PFSK-1 (cell line): ENCODE data around the gene B3GALT4.

ENCODE experiments used
- FOXP2 ChIP-seq: optimal IDR thresholded peaks from 2 replicates; pipeline ENCODE3; 2011; ENCODE audit warnings: borderline replicate concordance, control low read depth, inconsistent platforms; ENCODE audit not compliant: insufficient read depth; ENCODE audit errors: extremely low read length, extremely low read depth
- POLR2AphosphoS5 ChIP-seq: IDR thresholded peaks from 2 replicates; pipeline ENCODE4 v1.6.1; 2012; ENCODE audit warnings: low read depth, mild to moderate bottlenecking, control low read depth, low read length, moderate library complexity
- SIN3A ChIP-seq: IDR thresholded peaks from 2 replicates; pipeline ENCODE4 v1.6.1; 2012; ENCODE audit warnings: mild to moderate bottlenecking, low read length, moderate library complexity, borderline replicate concordance; ENCODE audit not compliant: insufficient read depth
- TAF1 ChIP-seq: IDR thresholded peaks from 2 replicates; pipeline ENCODE4 v1.6.1; 2012; ENCODE audit warnings: low read length, control low read depth, borderline replicate concordance; ENCODE audit not compliant: insufficient read depth
- TF ChIP-seq, protein P1 (sequence below), 2 experiments: IDR thresholded peaks; 2 replicates each; pipeline versions ENCODE4 v1.6.1 to v1.8.0; 2011 to 2012; ENCODE audit warnings: low read depth in 2 of 2, low read length in 2 of 2, control low read depth in 1 of 2, inconsistent platforms in 1 of 2, mild to moderate bottlenecking in 1 of 2, moderate library complexity in 1 of 2; ENCODE audit not compliant: insufficient read depth in 1 of 2

DNA sequence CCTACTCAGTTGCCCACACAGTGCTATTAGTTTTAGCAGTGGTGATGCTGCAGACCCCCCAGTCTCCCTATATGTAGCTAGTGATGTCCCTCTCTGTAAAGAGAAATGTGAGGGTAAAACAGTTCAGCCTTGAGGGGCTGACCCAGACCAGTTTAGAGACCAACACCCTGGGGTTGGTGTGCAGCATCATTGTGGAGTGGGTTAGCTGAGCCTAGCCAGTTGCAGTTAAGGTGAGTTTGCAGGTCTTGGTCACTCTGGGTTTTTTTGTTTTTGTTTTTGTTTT, 401 bp upstream of the B3GALT4 start:
- TF ChIP-seq TAF1 = peak; percentile 30; the same call in 1 of the 2 replicates
- TF ChIP-seq SIN3A = no peak
- no peak; the same call in 1 of the 2 replicates for TF ChIP-seq POLR2AphosphoS5
- TF ChIP-seq, protein P1, sequence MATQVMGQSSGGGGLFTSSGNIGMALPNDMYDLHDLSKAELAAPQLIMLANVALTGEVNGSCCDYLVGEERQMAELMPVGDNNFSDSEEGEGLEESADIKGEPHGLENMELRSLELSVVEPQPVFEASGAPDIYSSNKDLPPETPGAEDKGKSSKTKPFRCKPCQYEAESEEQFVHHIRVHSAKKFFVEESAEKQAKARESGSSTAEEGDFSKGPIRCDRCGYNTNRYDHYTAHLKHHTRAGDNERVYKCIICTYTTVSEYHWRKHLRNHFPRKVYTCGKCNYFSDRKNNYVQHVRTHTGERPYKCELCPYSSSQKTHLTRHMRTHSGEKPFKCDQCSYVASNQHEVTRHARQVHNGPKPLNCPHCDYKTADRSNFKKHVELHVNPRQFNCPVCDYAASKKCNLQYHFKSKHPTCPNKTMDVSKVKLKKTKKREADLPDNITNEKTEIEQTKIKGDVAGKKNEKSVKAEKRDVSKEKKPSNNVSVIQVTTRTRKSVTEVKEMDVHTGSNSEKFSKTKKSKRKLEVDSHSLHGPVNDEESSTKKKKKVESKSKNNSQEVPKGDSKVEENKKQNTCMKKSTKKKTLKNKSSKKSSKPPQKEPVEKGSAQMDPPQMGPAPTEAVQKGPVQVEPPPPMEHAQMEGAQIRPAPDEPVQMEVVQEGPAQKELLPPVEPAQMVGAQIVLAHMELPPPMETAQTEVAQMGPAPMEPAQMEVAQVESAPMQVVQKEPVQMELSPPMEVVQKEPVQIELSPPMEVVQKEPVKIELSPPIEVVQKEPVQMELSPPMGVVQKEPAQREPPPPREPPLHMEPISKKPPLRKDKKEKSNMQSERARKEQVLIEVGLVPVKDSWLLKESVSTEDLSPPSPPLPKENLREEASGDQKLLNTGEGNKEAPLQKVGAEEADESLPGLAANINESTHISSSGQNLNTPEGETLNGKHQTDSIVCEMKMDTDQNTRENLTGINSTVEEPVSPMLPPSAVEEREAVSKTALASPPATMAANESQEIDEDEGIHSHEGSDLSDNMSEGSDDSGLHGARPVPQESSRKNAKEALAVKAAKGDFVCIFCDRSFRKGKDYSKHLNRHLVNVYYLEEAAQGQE (IDR thresholded peaks at IDR 0.05; ENCODE audit: insufficient read depth in 1 of 2, low read depth in 2 of 2, low read length in 2 of 2) = no peak
- TF ChIP-seq FOXP2 = no peak
